Activated CD8-positive, alpha-beta T cell treated with anti-CD3 and anti-CD28 coated beads, Interleukin-2, amount 10 ng/mL, durations not matched to agents 7 days and 5 days (primary cell): ENCODE results near the gene SERPINI2. TPM values are rescaled to one million over a fixed set of nuclear protein-coding genes. Genes with fewer than 3 reads are reported as not detected.

ENCODE experiments used
- ATAC-seq: fragments of 150-1000 bp; cut with Tn5 transposase; one replicate; pipeline ENCODE4 v1.10.0; 2021; ENCODE audit warnings: moderate library complexity
- CTCF ChIA-PET: fragments of 350-600 bp; sonication (Branson Sonifier 250); formaldehyde crosslinking; loops from one replicate; lab custom pipeline; 2021; ENCODE audit warnings: antibody characterized with exemption; lab: Charles Lee
- POLR2A ChIA-PET: fragments of 350-600 bp; sonication (Branson Sonifier 250); formaldehyde crosslinking; loops from one replicate; lab custom pipeline; 2021; ENCODE audit warnings: antibody characterized with exemption; lab: Charles Lee
- DNase-seq: peaks from one replicate; pipeline ENCODE4 v3.0.0-alpha.2; 2020
- H3K27ac Mint-ChIP-seq: one replicate; pipeline ENCODE4 v1.8.0; 2021; ENCODE audit warnings: mild to moderate bottlenecking, mixed read lengths
- H3K27me3 Mint-ChIP-seq: one replicate; pipeline ENCODE4 v1.8.0; 2021; ENCODE audit warnings: low read depth, mixed read lengths
- H3K36me3 Mint-ChIP-seq: one replicate; pipeline ENCODE4 v1.8.0; 2021; ENCODE audit warnings: low read depth, mixed read lengths
- H3K4me1 Mint-ChIP-seq: one replicate; pipeline ENCODE4 v1.8.0; 2021; ENCODE audit warnings: low read depth, mixed read lengths
- H3K4me3 Mint-ChIP-seq: one replicate; pipeline ENCODE4 v1.8.0; 2021; ENCODE audit warnings: mild to moderate bottlenecking, mixed read lengths
- H3K9me3 Mint-ChIP-seq: one replicate; pipeline ENCODE4 v1.8.0; 2022; ENCODE audit warnings: mixed read lengths; ENCODE audit not compliant: insufficient read depth
- total RNA-seq, 2 experiments: library from RNA; stranded (reverse); gene quantifications; one replicate each; pipeline ENCODE4 v1.2.3, GENCODE V29; 2021

The SERPINI2 gene
- total RNA-seq, 2 experiments from 2014 or later: not detected

GRCh38 chr3:167483708-167484475 is 10.1 kb upstream of the SERPINI2 start:
- ChIA-PET POLR2A (no interaction called here), CTCF (no interaction called here)

DNA sequence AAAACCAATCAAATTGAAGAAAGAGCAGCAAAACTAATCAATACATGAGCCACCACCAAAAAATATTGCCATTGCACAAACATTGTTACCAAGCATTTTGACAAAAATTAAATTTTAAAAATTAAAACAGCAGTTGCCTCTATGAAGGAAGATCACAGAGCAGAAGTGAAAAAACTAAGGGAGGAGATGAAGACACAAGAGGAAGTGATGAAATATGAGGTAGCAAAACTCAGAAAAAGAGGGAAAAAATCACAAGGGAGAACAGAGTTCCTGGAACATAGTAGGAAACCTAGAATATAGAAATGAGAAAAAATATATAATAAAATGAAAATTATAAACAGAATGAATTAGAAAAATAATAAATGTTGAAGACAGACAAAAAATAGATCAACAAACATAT is 7.3 kb upstream of the SERPINI2 start:
- Mint-ChIP-seq H3K27me3 (no peaks in the 10 kb centered on the region), H3K4me3 (no peak overlapping the region), H3K27ac (no peak overlapping the region), H3K36me3 (no peaks in the 10 kb centered on the region), H3K9me3 (no peaks in the 10 kb centered on the region), H3K4me1 (no peaks in the 10 kb centered on the region)
- ATAC-seq (no peak), DNase-seq (no peak)
- CTCF ChIA-PET: no interaction called here
- POLR2A ChIA-PET: no interaction called here

More at GRCh38 chr3:167483708-167484475, 10.1 kb upstream of the SERPINI2 start:
- Mint-ChIP-seq H3K27ac (no peak overlapping the region), H3K27me3 (no peaks in the 10 kb centered on the region), H3K4me3 (no peak overlapping the region), H3K36me3 (no peaks in the 10 kb centered on the region), H3K9me3 (no peaks in the 10 kb centered on the region), H3K4me1 (no peaks in the 10 kb centered on the region)
- ATAC-seq (no peak), DNase-seq (no peak)

DNA sequence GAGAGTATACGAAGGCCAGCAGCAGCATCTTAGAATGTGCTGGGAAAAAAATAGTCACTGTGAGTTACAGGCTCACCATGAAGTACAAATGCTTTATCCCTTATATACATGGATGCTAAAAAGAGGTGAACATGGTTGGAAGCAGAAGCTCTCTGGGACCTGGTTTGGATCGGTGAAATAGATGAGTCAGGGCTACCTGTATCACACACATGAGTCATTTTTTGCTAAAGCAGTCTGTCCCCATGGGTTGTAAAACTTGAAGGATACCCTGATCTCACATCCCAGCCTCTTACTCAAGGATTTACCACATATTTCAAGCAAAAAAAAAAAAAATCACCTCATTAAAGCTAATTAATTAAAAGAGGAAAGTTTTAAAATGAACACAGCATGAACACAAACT is 6.9 kb upstream of the SERPINI2 start:
- H3K4me1 Mint-ChIP-seq: no peaks in the 10 kb centered on the region
- no peak for ATAC-seq
- H3K4me3 Mint-ChIP-seq: no peak overlapping the region
- POLR2A ChIA-PET: no interaction called here
- H3K36me3 Mint-ChIP-seq: no peaks in the 10 kb centered on the region
- H3K9me3 Mint-ChIP-seq: no peaks in the 10 kb centered on the region
- DNase-seq: no peak
- CTCF ChIA-PET: no interaction called here
- no peak overlapping the region for H3K27ac Mint-ChIP-seq
- no peaks in the 10 kb centered on the region for H3K27me3 Mint-ChIP-seq

- Mint-ChIP-seq H3K27me3 (no peaks in the 10 kb centered on the region), H3K4me3 (no peak overlapping the region), H3K27ac (no peak overlapping the region), H3K4me1 (no peaks in the 10 kb centered on the region), H3K9me3 (no peaks in the 10 kb centered on the region), H3K36me3 (no peaks in the 10 kb centered on the region)
- ChIA-PET POLR2A (no interaction called here), CTCF (no interaction called here)
- ATAC-seq: no peak
- no peak for DNase-seq
These were observed 4.5 kb downstream of the SERPINI2 start for GRCh38 chr3:167469381-167469780.

GRCh38 chr3:167467848-167468611 is 5.8 kb downstream of the SERPINI2 start:
- Mint-ChIP-seq H3K4me1 (no peaks in the 10 kb centered on the region), H3K4me3 (no peak overlapping the region), H3K27me3 (no peaks in the 10 kb centered on the region), H3K9me3 (no peaks in the 10 kb centered on the region), H3K27ac (no peak overlapping the region), H3K36me3 (no peaks in the 10 kb centered on the region)
- CTCF ChIA-PET: no interaction called here
- DNase-seq (no peak), ATAC-seq (no peak)
- POLR2A ChIA-PET: no interaction called here

DNA sequence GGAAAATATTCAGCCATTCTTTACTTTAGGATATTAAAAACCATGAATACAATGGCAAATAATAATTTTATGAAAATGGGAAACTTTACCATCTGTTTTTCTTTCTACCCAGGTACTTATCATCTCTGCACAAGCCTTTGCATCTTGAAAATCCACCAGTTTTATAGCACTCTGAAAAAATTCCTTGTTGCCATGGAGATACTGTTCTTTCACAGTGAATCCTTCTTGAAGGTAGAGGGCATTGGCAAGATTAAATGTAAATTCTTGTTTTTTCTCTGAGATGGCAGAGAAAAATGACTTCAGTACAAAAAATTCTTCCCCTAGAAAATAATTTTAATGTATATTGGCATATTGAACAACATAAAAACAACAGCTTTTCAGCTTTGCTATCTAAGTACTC is 6.9 kb downstream of the SERPINI2 start:
- Mint-ChIP-seq H3K9me3 (no peaks in the 10 kb centered on the region), H3K4me1 (no peaks in the 10 kb centered on the region), H3K4me3 (no peak overlapping the region), H3K27ac (no peak overlapping the region), H3K27me3 (no peaks in the 10 kb centered on the region), H3K36me3 (no peaks in the 10 kb centered on the region)
- DNase-seq: no peak
- CTCF ChIA-PET: no interaction called here
- ATAC-seq: no peak
- POLR2A ChIA-PET: no interaction called here

GRCh38 chr3:167456157-167456799 is 17.6 kb downstream of the SERPINI2 start:
- no peak overlapping the region for H3K4me3 Mint-ChIP-seq
- ChIA-PET POLR2A (no interaction called here), CTCF (no interaction called here)
- H3K27ac Mint-ChIP-seq: no peak overlapping the region
- DNase-seq: no peak
- no peaks in the 10 kb centered on the region for H3K4me1 Mint-ChIP-seq
- ATAC-seq: no peak
- no peaks in the 10 kb centered on the region for H3K9me3 Mint-ChIP-seq
- H3K36me3 Mint-ChIP-seq: no peaks in the 10 kb centered on the region
- no peaks in the 10 kb centered on the region for H3K27me3 Mint-ChIP-seq

DNA sequence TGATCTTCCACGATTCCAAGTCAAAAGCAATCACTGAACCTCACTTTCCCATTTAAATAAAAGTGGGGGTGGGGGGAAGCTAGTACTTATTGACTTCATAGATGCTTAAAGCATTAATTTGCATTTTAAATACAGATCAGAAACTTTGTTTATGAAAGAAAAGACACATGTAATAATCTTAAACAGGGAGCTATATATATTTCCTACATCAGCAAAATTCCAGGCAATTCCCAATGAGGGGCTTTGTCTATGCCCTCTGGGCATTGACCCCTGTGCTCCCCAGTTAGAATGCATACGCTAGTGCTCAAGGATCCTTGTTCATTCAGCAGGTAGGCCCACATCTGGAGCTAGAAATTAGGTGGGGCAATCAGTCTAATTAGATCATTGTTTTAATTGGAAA is 20.0 kb downstream of the SERPINI2 start:
- DNase-seq (no peak), ATAC-seq (no peak)
- no peaks in the 10 kb centered on the region for H3K4me1 Mint-ChIP-seq
- no peak overlapping the region for H3K4me3 Mint-ChIP-seq
- CTCF ChIA-PET: no interaction called here
- no peaks in the 10 kb centered on the region for H3K36me3 Mint-ChIP-seq
- POLR2A ChIA-PET: no interaction called here
- no peak overlapping the region for H3K27ac Mint-ChIP-seq
- no peaks in the 10 kb centered on the region for H3K27me3 Mint-ChIP-seq
- no peaks in the 10 kb centered on the region for H3K9me3 Mint-ChIP-seq

DNA sequence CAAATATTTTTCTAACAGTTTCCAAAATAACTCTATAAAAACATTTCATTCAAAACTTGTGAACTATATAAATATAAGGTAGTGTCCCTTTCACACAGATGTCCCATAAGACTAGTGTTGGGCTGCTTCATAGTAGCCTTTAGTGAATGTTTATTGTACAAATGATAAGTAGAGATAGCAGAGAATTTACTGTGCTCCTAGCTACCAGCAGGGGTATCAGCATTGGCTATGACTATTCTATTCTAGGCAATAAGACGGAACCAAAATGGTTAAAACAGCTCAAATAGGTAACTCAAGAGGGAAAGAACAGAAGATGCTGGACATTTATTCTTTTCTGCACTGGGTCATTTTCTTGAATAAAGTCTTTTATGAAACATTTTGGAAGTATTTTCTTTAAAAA is 22.6 kb downstream of the SERPINI2 start:
- H3K27ac Mint-ChIP-seq: no peak overlapping the region
- no peak for ATAC-seq

DNA sequence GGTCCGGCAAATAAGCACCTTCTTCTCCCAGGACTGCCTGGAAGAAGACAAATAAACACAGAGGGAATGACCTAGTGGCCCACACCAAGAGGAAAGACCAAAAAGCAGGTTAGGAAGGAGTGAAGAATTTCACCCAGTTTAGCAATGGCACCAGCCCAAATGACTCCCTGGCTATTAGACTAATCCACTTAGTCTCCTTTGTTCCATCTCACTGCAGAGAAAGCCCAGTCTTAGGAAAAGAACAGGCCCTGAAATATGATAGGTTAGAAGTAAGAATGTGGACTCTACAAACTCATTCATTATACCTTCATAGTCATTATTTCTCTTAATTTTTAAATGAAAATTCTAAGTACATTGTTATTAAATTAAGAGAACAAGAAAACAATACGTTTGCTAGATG is 23.2 kb downstream of the SERPINI2 start:
- no peak for ATAC-seq
- no peak for DNase-seq
- ChIA-PET POLR2A (no interaction called here), CTCF (no interaction called here)
- Mint-ChIP-seq H3K4me3 (no peak overlapping the region), H3K9me3 (no peaks in the 10 kb centered on the region), H3K27me3 (no peaks in the 10 kb centered on the region), H3K36me3 (no peaks in the 10 kb centered on the region), H3K4me1 (no peaks in the 10 kb centered on the region), H3K27ac (no peak overlapping the region)

More for the DNA sequence above, 22.6 kb downstream of the SERPINI2 start:
- H3K4me3 Mint-ChIP-seq: no peak overlapping the region
- H3K4me1 Mint-ChIP-seq: no peaks in the 10 kb centered on the region
- H3K36me3 Mint-ChIP-seq: no peaks in the 10 kb centered on the region
- ChIA-PET CTCF (no interaction called here), POLR2A (no interaction called here)
- DNase-seq: no peak
- H3K9me3 Mint-ChIP-seq: no peaks in the 10 kb centered on the region
- no peaks in the 10 kb centered on the region for H3K27me3 Mint-ChIP-seq

GRCh38 chr3:167450195-167450594 is 23.6 kb downstream of the SERPINI2 start:
- no peak overlapping the region for H3K27ac Mint-ChIP-seq
- POLR2A ChIA-PET: no interaction called here
- H3K27me3 Mint-ChIP-seq: no peaks in the 10 kb centered on the region
- CTCF ChIA-PET: no interaction called here
- no peaks in the 10 kb centered on the region for H3K4me1 Mint-ChIP-seq
- ATAC-seq (no peak), DNase-seq (no peak)
- no peaks in the 10 kb centered on the region for H3K9me3 Mint-ChIP-seq
- H3K36me3 Mint-ChIP-seq: no peaks in the 10 kb centered on the region
- no peak overlapping the region for H3K4me3 Mint-ChIP-seq

DNA sequence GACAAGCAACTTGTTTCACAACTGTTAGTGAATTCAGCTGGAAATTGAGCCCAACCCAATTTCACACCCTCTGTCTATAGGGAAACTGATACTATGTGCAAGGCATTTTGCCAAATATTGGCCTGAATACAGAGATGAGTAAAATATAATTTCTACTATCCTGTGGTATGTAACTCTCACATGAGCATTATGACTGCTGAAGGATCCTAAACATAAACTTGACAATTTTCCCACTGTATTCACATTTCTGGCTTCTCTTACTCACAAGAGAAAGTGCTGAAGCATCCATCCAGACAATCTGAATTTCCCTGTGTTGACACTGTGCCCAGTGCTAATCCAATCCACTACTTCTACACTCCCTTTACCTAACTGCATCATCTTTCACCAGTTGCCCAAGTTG is 28.4 kb downstream of the SERPINI2 start:
- Mint-ChIP-seq H3K4me1 (no peaks in the 10 kb centered on the region), H3K36me3 (no peaks in the 10 kb centered on the region), H3K4me3 (no peak overlapping the region), H3K27ac (no peak overlapping the region), H3K27me3 (no peaks in the 10 kb centered on the region), H3K9me3 (no peaks in the 10 kb centered on the region)
- ChIA-PET POLR2A (no interaction called here), CTCF (no interaction called here)
- ATAC-seq: no peak
- DNase-seq: no peak
